HG03045 (cell line): ENCODE data around the gene ZNF329.
"Not testable (repeated sequence)": the region's sequence is repeated elsewhere in the genome, so short reads cannot be mapped to it uniquely, and the experiment has no call there.

Source experiments
- ATAC-seq: cut with Tn5 transposase; IDR thresholded peaks from one replicate; pipeline ENCODE4 v1.9.1; 2021; ENCODE audit warnings: mild to moderate bottlenecking, moderate library complexity; ENCODE audit not compliant: unreplicated experiment

The ZNF329 gene

DNA sequence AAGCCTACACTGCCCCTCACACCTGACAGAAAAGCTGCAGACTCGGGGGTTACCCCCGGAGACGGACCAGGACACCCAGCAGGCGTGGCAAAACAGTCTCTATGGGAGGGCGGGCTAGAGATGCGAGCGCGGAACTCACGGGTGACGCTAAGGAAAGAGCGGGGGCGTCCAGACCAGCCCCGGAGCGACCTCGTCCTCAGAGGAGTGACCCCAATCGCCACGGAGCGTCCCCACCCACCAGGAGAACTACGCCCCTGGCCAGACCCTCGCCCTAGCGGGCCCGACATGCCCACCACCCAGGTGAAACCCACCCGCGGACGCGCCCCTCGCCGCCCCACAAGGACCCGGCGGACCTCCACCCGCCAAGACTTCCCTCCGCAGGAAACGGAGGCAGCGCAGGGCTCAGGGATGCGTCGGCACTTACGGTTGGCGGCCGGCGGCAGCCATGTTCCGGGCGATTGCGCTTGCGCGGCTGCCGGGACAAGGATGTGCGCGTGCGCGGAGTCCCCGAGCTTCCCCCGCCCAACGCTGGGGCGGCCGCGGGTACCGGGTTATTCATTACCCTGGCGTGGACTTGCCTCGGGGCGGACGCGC is at the start of gene ZNF329:
ZNF329 (minus strand) TSS at position 462 of the 594 bp plus-strand sequence. CDS start 21,286 bp downstream, outside the sequence.
- ATAC-seq = peak; percentile 66

- ATAC-seq = no peak
Observed at GRCh38 chr19:58196901-58197616, 46.5 kb upstream of the ZNF329 start.

DNA sequence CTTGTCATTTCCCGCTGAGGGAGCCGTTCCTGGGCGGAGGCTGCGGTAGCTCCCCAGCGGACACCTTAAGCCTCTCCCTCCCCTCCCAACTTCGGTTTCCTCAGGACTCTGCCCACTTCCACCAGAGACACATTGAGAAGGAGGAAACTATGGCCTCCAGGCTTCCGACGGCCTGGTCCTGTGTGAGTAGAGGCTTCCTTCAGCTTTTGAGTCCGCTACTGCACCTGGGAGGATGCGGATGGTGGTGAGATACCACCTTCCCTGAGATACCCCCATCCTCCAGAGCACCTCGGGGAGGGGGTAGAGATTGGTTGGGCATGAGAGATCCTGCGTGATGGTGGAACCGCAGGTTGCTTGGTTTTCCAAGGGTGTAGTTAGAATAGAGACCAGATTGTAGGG is 33.2 kb upstream of the ZNF329 start:
- ATAC-seq = peak; percentile 19

- peak; percentile 82 for ATAC-seq
Observed at GRCh38 chr19:58182989-58183816, 32.6 kb upstream of the ZNF329 start, which contains the start of gene ZNF274. ZNF274 (plus strand) TSS chr19:58183061; CDS start chr19:58183966, 905 bp downstream.

DNA sequence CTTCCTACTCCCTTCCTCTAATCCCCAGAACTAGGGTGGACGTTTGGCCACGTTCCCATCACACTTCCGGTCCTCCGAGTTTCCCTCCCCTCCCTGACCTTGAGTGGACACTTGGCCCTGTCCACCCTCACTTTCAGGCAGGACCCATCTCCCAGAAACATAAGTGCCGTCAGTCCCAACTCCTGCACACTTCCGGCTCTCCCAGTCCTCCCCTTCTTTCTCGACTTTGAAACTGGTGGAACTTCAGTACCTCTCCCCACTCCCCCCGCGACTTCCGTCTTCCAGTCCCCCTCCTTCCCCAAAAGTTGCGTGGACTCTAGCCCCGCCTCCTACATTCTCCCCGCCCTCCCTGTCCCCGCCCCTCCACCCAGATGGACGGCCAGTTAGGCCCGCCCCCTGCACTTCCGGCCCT is 32.0 kb upstream of the ZNF329 start:
- ATAC-seq = peak; percentile 3

GRCh38 chr19:58181902-58182576 is 31.4 kb upstream of the ZNF329 start:
- ATAC-seq = no peak

DNA sequence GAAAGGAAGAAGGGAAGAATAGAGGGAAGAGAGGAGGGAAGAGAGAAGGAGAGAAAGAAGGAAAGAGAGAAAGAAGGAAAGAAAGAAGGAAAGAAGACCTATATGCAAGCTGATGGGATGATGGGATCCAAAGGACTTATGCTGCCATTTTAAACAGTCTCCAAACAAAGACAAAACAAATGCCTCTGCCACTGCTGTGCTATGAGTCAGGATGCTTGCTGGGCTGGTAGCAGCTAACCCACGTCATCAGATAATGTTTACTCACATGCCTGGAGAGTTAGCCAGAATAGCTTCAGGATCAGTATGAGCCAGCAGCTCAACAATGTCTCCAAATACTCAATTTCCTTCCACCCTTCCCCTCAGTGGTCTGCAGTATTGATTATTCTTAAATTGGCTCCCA is 20.3 kb upstream of the ZNF329 start:
- ATAC-seq = no peak

DNA sequence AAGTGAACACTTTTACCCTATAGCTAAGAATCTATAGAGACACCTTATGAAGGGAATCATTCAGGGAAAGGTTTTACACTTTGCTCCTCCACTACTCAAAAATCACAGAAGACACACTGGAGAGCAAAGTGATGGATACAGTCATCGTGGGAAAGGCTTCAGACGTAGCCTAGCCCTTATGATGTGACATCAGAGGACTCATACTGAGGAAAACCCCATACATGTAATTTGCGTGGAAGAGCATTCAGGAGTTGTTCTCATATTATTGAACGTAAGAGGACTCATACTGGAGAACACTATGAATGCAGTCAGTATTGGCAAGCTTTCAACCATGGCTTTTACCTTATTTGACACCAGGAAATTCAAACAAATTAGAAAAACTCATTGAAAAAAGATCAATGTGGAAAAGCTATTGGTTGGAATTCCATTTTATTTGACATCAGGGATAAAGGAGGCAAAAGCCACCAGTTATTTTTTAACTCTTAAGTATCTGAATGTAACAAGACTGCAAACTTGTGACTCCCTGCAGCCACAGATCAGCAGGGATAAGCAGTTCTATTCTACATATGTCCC is 16.2 kb upstream of the ZNF329 start:
- no peak for ATAC-seq

DNA sequence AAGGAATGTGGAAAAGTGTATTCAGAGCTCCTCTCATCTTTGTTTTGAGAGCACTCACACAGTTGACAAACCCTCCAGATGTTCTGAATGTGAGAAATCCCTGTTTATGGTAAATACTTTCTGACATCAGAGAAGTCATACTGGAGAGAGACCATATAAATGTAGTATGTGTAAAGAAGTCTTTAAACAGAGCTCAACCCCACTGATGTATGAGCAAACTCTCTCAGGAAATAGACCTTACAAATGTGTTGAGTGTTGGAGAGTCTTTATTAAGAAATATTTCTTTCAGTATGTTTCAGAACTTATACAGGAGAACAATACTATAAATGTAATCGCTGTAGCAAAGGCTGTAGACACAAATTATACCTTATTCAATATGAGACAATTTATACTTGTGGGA is 15.7 kb upstream of the ZNF329 start:
- no peak for ATAC-seq

DNA sequence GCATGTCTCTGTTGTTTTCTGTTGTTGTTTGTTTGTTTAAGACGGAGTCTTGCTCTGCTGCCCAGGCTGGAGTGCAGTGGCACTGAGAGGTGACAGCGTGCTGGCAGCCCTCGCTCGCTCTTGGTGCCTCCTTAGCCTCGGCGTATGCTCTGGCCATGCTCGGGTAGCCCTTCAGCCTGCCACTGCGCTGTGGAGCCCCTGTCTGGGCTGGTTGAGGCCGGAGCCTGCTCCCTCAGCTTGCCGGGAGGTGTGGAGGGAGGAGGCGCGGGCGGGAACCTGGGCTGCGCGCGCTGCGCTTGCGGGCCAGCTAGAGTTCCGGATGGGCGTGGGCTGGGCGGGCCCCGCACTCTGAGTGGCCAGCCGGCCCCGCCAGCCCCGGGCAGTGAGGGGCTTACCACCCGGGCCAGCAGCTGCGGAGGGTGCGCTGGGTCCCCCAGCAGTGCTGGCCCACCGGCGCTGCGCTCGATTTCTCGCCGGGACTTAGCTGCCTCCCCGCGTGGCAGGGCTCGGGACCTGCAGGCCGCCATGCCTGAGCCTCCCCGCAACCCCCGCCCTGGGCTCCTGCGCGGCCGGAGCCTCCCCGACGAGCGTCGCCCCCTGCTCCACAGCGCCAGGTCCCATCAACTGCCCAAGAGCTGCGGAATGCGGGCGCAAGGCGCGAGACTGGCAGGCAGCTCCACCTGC is 6.6 kb upstream of the ZNF329 start:
- ATAC-seq = no peak

DNA sequence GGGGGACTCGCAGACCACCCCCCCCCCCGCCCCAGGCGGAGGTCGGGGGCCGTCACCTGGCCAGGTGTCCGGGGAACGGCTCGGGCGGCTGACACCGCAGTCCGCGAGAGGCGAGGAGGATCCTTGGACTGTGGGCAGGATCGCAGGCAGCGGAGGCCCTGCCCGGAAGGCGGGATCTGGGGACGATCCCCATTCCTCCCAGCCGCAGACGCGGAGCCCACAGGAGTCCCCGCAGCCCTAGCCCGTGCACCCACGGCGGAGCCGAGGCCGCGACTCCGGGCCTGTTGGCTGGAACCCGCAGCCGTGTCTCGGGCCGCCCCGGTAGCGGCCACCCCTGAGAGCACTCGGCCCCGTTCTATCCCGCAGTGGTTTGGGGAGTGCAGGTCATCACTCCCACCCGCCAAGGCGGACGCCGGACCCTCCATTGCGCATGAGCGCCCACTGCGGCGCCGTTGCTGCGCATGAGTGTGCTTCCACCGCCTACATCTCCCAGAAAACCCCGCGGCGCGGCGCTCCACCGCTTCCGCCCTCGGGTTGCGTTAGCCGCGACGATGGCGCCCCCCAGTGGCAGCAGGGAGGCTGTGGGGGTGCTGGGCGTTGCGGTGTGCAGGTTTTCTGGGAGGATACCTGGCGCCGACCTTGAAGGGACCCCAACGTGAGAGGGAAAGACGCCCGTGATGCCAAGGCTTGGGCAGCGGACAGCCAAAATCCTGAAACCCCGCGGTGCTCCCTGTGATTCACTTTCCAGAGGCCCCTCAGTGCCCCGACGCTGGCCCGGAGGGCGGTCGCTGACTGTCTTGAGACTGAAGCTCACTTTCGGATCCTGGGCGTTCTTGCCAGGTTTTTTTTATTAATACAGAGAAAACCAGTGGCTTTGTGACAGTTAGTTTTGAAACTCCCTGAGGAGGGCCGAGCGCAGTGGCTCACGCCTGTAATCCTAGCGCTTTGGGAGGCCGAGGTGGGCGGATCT is 4.4 kb upstream of the ZNF329 start:
- ATAC-seq = peak; percentile 54

DNA sequence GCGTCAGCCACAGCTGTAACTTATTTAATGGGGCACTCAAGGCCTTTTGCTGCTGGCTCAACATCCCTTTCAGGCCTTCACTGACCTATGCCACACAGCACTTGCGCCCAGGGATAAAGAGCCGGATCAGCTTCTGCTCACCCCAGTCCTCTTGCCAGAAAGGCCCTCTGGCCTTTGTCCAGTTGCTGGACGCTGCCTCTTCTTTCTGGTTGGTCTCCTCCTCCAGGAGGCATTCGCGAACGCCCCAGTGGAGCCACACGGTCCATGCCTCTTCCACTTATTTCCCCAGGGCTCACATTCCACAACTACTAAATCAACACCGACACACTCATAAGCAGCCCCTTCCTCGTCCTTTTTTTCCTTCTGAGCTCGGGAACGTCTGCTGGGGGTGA is 3.7 kb upstream of the ZNF329 start:
- no peak for ATAC-seq

DNA sequence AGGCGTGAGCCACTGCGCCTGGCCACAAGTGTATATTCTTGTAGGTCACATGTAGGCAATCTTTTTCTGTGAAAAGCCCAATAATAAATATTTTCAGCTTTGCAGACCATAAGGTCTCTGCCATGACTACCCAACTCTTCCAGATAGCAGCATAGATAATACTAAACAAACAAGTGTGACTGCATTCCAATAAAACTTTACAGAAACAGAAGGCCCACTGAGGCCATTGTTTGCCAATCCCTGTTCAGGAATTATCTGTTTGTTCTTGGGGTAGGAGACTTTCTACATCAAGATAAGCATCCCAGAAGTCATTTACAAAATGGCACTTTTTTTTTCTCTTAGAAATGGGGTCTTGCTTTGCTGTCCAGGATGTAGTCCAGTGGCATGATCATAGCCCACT is 2.8 kb upstream of the ZNF329 start:
- no peak for ATAC-seq

DNA sequence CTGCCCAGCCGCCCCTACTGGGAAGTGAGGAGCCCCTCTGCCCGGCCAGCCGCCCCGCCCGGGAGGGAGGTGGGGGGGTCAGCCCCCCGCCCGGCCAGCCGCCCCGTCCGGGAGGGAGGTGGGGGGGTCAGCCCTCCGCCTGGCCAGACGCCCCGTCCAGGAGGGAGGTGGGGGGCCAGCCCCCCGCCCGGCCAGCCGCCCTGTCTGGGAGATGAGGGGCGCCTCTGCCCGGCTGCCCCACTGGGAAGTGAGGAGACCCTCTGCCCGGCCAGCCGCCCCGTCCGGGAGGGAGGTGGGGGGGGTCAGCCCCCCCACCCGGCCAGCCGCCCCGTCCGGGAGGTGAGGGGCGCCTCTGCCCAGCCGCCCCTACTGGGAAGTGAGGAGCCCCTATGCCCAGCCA is 3.1 kb downstream of the ZNF329 start:
- ATAC-seq = not testable (repeated sequence)

DNA sequence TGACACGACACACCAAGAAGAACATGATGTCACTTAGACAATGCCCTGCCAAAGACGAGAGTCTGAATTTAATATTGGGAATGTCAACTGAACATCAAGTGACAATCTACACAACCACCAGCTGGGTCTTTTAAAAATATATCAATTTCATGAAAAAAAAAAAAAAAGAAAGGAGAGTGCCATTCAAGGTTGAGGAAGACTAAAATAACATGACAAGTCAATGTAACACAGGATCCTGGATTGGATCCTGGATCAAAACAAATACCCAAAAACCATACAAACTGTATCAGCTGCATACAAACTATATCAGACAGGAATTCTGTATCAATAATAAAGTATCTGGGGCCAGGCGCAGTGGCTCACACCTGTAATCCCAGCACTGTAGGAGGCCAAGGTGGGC is 4.7 kb downstream of the ZNF329 start:
- no peak for ATAC-seq

GRCh38 chr19:58134244-58134643 is 16.3 kb downstream of the ZNF329 start:
- ATAC-seq = no peak

- no peak for ATAC-seq
Observed at GRCh38 chr19:58129284-58129683, 21.3 kb downstream of the ZNF329 start.

DNA sequence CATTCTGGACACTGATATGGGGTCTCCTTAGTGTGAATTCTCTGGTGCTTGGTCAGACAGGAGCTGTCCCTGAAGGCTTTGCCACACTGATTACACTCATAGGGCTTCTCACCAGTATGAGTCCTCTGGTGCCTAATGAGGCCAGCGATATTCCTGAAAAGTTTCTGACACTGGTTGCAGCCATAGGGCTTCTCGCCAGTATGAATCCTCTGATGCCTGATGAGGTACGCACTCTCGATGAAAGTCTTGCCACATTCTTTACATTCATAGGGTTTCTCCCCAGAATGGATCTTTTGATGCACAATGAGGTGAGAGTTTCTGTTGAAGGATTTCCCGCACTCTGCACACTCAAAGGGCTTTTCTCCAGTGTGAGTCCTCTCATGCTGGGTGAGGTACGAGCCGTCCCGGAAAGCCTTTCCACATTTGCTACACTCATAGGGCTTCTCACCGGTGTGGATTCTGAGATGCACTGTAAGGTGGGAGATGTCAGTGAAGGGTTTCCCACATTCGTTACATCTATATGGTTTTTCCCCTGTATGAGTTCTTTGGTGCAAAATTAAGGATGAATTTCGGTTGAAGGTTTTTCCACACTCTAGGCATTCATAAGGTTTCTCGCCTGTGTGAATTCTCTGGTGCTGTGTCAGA is 22.4 kb downstream of the ZNF329 start:
- ATAC-seq = no peak

DNA sequence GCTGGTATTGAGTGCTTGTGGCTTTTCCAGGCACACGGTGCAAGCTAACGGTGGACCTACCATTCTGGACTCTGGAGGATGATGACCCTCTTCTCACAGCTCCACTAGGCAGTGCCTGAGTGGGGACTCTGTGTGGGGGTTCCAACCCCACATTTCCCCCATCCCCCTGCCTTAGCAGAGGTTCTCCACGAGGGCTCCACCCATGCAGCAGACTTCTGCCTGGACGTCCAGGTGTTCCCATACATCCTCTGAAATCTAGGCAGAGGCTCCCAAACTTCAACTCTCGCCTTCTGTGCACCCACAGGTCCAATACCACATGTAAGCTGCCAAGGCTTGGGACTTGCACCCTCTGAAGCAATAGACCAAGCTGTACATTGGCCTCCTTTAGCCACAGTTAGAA is 27.2 kb downstream of the ZNF329 start:
- no peak for ATAC-seq
